ENCODE results near the gene NRIP3. TPM values are rescaled to one million over a fixed set of nuclear protein-coding genes. Genes with fewer than 3 reads are reported as not detected.
"Not testable (repeated sequence)": the region's sequence is repeated elsewhere in the genome, so short reads cannot be mapped to it uniquely, and the experiment has no call there.

The NRIP3 gene
- polyA plus RNA-seq, 1 donor from 2014 or later = not detected

DNA sequence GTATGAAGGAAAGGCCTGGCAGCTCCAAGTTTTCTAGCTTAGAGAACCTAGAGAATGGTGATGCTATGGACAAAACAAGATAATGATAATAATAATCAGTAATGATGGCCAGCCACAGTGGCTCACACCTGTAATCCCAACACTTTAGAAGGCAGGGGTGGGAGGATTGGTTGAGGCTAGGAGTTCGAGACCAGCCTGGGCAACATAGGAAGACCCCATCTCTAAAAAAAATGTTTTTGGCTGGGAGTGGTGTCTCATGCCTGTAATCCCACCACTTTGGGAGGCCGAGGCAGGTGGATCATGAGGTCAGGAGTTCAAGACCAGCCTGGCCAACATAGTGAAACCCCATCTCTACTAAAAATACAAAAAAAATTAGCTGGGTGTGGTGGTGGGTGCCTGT, 68.0 kb downstream of the NRIP3 start:
- H3K4me3 Mint-ChIP-seq, H3K9me3 Mint-ChIP-seq, H3K27ac Mint-ChIP-seq, H3K4me1 Mint-ChIP-seq, H3K36me3 Mint-ChIP-seq, H3K27me3 Mint-ChIP-seq: not testable (repeated sequence)

DNA sequence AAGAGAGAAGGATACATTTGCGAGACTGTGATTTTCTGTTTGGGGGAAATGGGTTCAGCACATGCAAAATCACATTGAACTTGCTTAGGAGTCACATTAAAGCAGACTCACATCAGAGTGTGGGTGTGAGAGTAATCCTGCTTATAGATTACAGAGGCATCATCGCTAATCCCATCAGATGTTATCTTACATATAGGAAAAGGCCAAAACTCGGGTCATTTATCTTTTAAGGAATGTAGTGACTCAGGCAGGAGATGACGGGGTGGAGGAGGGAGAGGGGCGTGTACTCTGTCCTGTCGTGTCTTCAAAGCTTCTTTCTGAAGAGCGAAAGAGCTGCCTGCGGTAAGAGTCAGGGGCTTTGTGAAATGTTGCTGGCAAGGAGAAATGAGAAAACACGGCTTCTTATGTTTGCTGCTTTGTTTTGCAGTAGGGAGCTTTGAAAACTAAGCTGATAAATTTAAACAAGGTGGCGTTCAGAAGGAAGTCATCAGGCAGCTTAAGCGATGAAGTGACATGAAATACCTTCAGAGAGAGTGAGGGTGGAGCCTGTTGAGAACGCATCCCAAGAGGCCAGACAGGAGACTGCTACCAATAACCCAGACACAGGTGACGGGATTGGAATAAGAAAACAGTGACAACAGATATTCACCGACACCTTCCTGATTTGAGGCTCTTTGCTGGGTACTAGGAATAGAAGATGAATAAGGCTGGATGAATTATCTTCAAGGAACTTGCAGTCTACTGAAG, 68.9 kb downstream of the NRIP3 start:
- no peaks in the 10 kb centered on the region for H3K9me3 Mint-ChIP-seq
- no peak overlapping the region for H3K27ac Mint-ChIP-seq
- H3K27me3 Mint-ChIP-seq = no peaks in the 10 kb centered on the region
- H3K4me1 Mint-ChIP-seq = peaks cover 0 to 6% (median 4%) of the 10 kb centered on the region in 3 donors
- no peak overlapping the region for H3K4me3 Mint-ChIP-seq
- no peaks in the 10 kb centered on the region for H3K36me3 Mint-ChIP-seq

DNA sequence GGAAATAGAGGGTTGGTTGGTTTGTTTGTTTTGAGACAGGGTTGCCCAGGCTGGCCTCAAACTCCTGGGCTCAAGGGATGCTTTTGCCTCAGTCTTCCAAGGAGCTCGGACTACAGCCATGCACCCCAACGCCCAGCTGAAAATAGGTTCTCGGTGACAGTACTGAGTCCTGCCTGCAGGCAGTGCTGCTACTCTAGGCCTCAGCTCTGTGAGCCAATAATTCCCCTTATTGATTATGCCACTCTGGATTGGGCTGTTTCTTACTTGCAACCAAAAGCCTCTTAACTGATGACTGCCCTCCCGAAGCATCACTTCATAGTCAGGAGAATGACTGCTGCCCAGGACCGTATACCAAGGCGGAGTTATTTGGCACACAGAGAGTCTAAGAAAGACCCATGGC, 69.9 kb downstream of the NRIP3 start:
- H3K9me3 Mint-ChIP-seq = no peaks in the 10 kb centered on the region
- H3K4me3 Mint-ChIP-seq = no peak overlapping the region
- no peaks in the 10 kb centered on the region for H3K36me3 Mint-ChIP-seq
- peaks cover 0 to 6% (median 4%) of the 10 kb centered on the region in 3 donors for H3K4me1 Mint-ChIP-seq
- no peak overlapping the region for H3K27ac Mint-ChIP-seq
- no peaks in the 10 kb centered on the region for H3K27me3 Mint-ChIP-seq

DNA sequence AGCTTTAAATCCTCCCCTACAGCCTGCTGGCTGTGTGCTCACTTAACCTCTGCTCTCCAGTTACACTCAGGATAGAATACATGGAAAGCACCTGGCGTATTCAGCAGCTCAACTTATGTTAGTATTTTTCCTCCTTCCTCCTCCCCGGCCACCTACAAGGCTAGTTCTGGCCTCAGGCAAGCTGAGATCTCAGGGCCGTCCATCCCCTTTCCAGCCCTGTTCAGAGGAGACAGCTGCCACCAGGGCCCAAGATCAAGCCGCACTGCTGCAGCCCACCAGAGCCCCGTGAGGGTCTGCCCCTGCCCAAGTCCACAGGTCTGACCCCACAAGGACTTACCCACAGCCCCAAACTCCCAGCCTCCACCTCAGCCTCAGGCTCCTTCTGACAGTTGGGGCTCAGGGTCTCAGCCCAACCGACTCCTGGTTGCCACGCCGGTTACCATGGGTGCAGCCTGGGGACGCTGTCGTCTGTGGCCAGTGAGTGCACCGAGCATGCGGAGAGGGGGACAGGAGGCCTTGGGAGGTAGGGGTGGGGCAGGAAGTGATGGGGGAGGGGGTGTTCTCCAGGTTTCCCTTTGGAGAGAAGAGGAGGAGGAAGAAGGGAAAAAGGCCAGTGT, 71.1 kb downstream of the NRIP3 start, which contains the start of gene C11orf16:
C11orf16 (minus strand) TSS at position 384 of the 617 bp plus-strand sequence. CDS start 639 bp downstream, outside the sequence.
- Mint-ChIP-seq H3K4me3 (no peak within 1 kb of the TSS), H3K36me3 (no peaks in the 10 kb centered on the region), H3K27ac (no peak within 1 kb of the TSS)

More for the DNA sequence above, 71.1 kb downstream of the NRIP3 start, which contains the start of gene C11orf16:
- Mint-ChIP-seq H3K4me1 (peaks cover 0 to 6% (median 4%) of the 10 kb centered on the region in 3 donors), H3K27me3 (no peaks in the 10 kb centered on the region), H3K9me3 (no peaks in the 10 kb centered on the region)

Other genes starting within 250 kb of the NRIP3 start
- 5.3 TPM for gene AKIP1, start 92.8 kb downstream of the NRIP3 start, polyA plus RNA-seq
- not detected for gene C11orf16, start 71.1 kb downstream of the NRIP3 start, polyA plus RNA-seq
- not detected for gene ASCL3, start 61.0 kb downstream of the NRIP3 start, polyA plus RNA-seq
- 104 TPM for gene TMEM9B, start 39.6 kb downstream of the NRIP3 start, polyA plus RNA-seq
- gene SCUBE2, start 87.6 kb upstream of the NRIP3 start, polyA plus RNA-seq = not detected